Measurements from ENCODE around the gene FAN1.

The FAN1 gene

GRCh38 chr15:30903497-30904187 lies at the start of gene FAN1:
FAN1 (plus strand) TSS chr15:30903915; CDS start chr15:30904664, 749 bp downstream.
- peaks cover 32% of the 10 kb centered on the region for H3K36me3 ChIP-seq (ENCODE audit: low read depth)
- H3K4me3 ChIP-seq (ENCODE audit: severe bottlenecking), result peak within 1 kb of the TSS; percentile 79
- no peaks in the 10 kb centered on the region for H3K27me3 ChIP-seq (ENCODE audit: insufficient read depth, poor library complexity, severe bottlenecking)
- TF ChIP-seq, protein P1, sequence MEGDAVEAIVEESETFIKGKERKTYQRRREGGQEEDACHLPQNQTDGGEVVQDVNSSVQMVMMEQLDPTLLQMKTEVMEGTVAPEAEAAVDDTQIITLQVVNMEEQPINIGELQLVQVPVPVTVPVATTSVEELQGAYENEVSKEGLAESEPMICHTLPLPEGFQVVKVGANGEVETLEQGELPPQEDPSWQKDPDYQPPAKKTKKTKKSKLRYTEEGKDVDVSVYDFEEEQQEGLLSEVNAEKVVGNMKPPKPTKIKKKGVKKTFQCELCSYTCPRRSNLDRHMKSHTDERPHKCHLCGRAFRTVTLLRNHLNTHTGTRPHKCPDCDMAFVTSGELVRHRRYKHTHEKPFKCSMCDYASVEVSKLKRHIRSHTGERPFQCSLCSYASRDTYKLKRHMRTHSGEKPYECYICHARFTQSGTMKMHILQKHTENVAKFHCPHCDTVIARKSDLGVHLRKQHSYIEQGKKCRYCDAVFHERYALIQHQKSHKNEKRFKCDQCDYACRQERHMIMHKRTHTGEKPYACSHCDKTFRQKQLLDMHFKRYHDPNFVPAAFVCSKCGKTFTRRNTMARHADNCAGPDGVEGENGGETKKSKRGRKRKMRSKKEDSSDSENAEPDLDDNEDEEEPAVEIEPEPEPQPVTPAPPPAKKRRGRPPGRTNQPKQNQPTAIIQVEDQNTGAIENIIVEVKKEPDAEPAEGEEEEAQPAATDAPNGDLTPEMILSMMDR (IDR thresholded peaks at IDR 0.05; ENCODE audit: poor library complexity, severe bottlenecking), result peak; percentile 7
- peak within 1 kb of the TSS; percentile 13 for H3K27ac ChIP-seq (ENCODE audit: poor library complexity, severe bottlenecking)
- H3K4me1 ChIP-seq (ENCODE audit: insufficient read depth, poor library complexity, severe bottlenecking), result peaks cover 7% of the 10 kb centered on the region
- H3K9me3 ChIP-seq (ENCODE audit: severe bottlenecking), result no peaks in the 10 kb centered on the region
- peak; percentile 95 for DNase-seq (ENCODE audit: low spot score)
- peak; percentile 98 for ATAC-seq (ENCODE audit: low read depth)

DNA sequence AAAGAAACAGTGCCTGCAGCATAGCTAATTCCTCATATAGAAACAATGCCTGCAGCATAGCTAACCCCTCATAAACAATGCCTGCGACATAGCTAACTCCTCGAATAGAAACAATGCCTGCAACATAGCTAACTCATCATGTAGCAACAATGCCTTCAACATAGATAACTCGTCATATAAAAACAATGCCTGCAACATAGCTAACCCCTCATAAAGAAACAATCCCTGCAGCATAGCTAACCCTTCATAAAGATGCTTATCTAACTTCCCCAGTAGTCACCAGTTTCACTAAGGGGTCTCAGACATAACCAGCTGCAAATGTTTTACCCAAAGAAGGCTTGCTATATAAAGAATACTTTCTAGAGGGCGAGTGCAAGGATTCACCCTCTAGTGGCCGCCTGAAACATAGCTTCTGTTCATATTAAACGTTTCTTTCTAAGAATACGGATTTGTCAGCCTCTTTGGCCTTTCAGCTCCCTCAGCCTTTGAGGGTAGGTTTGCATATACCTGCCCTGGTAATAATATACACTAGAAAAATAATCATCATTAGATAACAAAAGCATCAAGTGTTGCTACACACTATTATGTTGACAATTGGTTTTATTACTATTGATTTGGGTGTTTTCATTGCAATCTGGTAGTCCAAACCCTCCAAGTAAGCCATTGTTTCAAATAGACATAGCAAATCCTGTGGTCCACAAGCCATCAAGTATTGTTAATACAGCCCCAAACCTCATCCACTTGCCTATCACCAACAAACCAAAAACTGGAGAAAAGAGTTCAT lies 44.4 kb upstream of the FAN1 start:
- Histone ChIP-seq H3K9me3 (ENCODE audit: severe bottlenecking) (no peaks in the 10 kb centered on the region), H3K4me3 (ENCODE audit: severe bottlenecking) (no peak overlapping the region), H3K27me3 (ENCODE audit: insufficient read depth, poor library complexity, severe bottlenecking) (no peaks in the 10 kb centered on the region), H3K36me3 (ENCODE audit: low read depth) (no peaks in the 10 kb centered on the region), H3K4me1 (ENCODE audit: insufficient read depth, poor library complexity, severe bottlenecking) (no peaks in the 10 kb centered on the region), H3K27ac (ENCODE audit: poor library complexity, severe bottlenecking) (no peak overlapping the region)
- TF ChIP-seq, protein P1 (IDR thresholded peaks at IDR 0.05; ENCODE audit: poor library complexity, severe bottlenecking), result peak; percentile 94
- no peak for DNase-seq (ENCODE audit: low spot score)
- peak; percentile 65 for ATAC-seq (ENCODE audit: low read depth)

- H3K4me1 ChIP-seq (ENCODE audit: insufficient read depth, poor library complexity, severe bottlenecking), result no peaks in the 10 kb centered on the region
- TF ChIP-seq, protein P1 (IDR thresholded peaks at IDR 0.05; ENCODE audit: poor library complexity, severe bottlenecking), result no peak
- ATAC-seq (ENCODE audit: low read depth) (no peak), DNase-seq (ENCODE audit: low spot score) (no peak)
- no peak overlapping the region for H3K4me3 ChIP-seq (ENCODE audit: severe bottlenecking)
- H3K36me3 ChIP-seq (ENCODE audit: low read depth), result no peaks in the 10 kb centered on the region
- H3K9me3 ChIP-seq (ENCODE audit: severe bottlenecking), result no peaks in the 10 kb centered on the region
- H3K27me3 ChIP-seq (ENCODE audit: insufficient read depth, poor library complexity, severe bottlenecking), result no peaks in the 10 kb centered on the region
- no peak overlapping the region for H3K27ac ChIP-seq (ENCODE audit: poor library complexity, severe bottlenecking)
These were observed 38.5 kb upstream of the FAN1 start for GRCh38 chr15:30865257-30865656.

- Histone ChIP-seq H3K4me1 (ENCODE audit: insufficient read depth, poor library complexity, severe bottlenecking) (no peaks in the 10 kb centered on the region), H3K27me3 (ENCODE audit: insufficient read depth, poor library complexity, severe bottlenecking) (no peaks in the 10 kb centered on the region), H3K4me3 (ENCODE audit: severe bottlenecking) (no peak overlapping the region), H3K36me3 (ENCODE audit: low read depth) (no peaks in the 10 kb centered on the region), H3K9me3 (ENCODE audit: severe bottlenecking) (no peaks in the 10 kb centered on the region), H3K27ac (ENCODE audit: poor library complexity, severe bottlenecking) (no peak overlapping the region)
- no peak for DNase-seq (ENCODE audit: low spot score)
- no peak for ATAC-seq (ENCODE audit: low read depth)
- TF ChIP-seq, protein P1 (IDR thresholded peaks at IDR 0.05; ENCODE audit: poor library complexity, severe bottlenecking), result no peak
These were observed 33.0 kb upstream of the FAN1 start for GRCh38 chr15:30870681-30871080.
